Endometrial microvascular endothelial cells (primary cell): Measurements from ENCODE around the gene SPTBN5. TPM values are rescaled to one million over a fixed set of nuclear protein-coding genes. Genes with fewer than 3 reads are reported as not detected.

Source experiments
- in situ Hi-C: cut with HindIII; loops from 2 replicates; pipeline ENCODE4 v1.10.0; 2017; ENCODE audit warnings: low sequenced_read_pairs, low pct_unique_long_range_greater_than_20kb; ENCODE audit errors: inconsistent ontology term
- total RNA-seq: library from RNA; depleted of rRNA; stranded (reverse); fragments of >200 nt; gene quantifications from one replicate; pipeline ENCODE4 v1.2.3, GENCODE V29; 2015; ENCODE audit errors: inconsistent ontology term

Gene SPTBN5
- total RNA-seq, 1 donor from 2014 or later: 3.1 TPM

DNA sequence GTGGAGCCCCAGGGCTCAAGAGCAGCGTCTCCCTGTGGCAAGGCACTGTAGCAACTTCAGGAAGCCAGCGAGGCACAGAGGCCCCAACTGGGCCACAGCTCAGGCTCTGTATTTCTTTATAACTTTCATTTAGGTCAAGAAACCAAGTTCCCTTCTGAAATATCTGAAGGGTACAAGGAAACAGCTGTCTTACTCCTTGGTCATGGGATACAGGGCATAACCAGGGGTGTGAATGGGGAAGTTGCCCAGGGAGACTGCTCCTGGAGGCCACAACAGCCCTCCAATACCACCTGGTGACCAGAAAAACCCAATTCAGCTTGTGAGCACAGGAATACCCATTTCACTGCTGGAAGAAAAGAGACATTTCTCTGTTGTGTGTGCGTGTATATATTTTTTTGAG is 13.3 kb upstream of the SPTBN5 start:
- in situ Hi-C loops: no loop called here

DNA sequence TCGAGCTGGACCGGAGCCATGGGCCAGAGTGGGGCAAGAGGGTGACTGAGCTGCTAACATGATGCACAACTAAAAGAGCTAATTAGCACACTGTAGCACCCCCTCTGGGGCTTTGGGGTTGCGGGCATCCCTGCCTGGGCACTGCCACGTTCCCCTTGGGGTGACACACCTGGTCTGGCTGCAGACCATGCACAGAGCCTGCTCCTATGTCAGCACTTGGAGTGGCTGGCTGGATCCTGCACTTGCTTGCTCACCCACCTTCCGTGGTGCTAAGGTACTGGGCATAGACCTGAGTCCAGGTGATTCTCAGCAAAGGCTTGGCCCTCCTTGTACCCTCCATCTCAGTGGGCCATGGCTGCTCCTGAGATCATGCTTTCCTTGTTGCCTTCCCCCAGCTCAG is 12.8 kb upstream of the SPTBN5 start:
- in situ Hi-C loops: no loop called here

DNA sequence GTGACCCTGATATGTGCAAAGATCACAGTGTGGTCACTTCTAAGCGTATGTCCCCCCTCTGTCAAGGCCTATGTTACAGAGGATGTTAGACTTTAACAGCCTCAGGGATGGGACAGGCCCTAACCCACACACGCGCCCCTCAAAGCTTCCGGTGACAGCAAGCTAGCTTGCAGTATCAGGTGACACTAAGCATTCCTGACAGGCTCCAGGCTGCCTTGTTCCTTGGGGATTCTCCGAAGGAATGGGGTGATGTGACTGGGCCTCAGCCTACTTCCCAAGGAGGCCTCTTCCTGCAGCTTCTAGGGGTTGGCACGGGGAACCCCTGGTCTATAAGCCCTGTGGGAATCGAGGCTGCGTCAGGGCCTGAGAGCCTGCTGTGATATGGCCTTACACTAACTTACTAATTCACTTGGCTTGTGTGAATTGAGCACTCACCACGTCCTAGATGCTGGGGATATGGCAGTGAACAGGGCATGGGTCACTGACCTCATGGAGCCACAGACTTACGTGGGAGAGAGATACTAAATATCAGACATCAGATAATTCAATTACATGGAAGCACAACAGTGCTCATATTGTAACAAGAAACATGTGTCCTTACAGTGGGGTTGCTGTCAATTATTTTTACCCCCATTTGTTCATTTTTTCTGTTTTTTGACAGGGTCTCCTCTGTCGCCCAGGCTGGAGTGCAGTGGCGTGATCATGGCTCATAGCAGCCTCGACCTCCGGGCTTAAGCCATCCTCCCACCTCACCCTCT is 11.4 kb upstream of the SPTBN5 start:
- in situ Hi-C loops: no loop called here

DNA sequence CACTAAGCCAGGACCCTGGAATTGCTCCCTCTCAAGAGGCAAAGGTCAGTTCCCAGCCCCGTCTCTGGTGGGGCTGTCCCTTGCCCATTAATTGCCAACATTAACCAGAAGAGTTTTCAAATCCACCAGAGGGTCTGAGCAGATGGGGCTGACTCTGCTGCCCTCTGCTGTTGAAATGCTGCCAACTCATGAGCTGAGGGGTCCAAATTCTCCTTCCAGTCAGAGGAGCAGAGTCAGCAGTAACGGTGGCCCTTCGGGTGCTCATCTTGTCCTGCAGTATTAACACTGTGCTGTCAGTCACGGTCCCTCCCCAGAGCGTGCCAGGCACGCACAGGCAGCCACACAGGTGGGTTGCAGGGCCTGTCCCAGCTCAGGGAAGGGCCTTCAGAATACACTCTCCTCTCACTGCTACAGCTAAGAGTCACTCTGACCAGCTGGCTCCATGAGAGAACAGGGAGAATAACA is 10.7 kb upstream of the SPTBN5 start:
- in situ Hi-C loops: no loop called here

DNA sequence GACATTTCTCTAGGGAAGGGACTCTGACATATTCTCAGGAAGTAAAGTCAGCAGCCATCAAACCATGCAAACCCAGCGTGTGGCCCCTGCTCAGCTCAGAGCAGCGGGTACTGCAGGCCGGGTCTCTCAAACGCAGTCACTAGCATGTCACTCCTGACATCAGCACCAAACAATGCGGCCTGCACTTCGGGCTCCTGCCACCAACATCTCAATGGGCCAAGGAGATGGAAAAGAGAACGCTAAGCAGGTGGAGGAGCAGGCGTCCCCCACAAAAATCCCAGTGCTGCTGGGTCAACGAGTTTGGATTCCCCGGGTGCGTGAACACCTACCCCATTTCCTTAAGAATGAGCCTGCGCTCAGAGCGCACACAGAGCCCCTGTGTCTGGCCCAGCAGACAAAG is 9.9 kb upstream of the SPTBN5 start:
- in situ Hi-C loops: no loop called here

DNA sequence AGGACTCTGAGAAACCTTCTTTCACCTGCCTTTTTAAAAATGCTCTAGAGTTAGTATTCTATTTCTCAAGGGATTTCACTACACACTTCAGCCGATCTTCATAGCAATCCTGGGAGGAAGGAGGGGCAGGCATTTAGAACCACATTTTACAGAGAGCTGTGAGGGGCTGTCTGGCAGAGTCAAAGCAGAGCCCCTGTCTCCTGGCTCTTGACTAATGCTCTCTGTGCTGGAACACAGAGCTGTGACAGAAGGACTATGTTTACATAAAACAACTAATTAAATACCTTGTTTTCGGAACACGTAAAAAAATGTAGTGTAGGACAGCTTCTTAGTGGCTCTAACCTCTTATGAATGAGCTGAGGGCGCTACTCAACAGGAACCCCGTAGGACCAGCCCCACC is 7.6 kb upstream of the SPTBN5 start:
- in situ Hi-C loops: no loop called here

DNA sequence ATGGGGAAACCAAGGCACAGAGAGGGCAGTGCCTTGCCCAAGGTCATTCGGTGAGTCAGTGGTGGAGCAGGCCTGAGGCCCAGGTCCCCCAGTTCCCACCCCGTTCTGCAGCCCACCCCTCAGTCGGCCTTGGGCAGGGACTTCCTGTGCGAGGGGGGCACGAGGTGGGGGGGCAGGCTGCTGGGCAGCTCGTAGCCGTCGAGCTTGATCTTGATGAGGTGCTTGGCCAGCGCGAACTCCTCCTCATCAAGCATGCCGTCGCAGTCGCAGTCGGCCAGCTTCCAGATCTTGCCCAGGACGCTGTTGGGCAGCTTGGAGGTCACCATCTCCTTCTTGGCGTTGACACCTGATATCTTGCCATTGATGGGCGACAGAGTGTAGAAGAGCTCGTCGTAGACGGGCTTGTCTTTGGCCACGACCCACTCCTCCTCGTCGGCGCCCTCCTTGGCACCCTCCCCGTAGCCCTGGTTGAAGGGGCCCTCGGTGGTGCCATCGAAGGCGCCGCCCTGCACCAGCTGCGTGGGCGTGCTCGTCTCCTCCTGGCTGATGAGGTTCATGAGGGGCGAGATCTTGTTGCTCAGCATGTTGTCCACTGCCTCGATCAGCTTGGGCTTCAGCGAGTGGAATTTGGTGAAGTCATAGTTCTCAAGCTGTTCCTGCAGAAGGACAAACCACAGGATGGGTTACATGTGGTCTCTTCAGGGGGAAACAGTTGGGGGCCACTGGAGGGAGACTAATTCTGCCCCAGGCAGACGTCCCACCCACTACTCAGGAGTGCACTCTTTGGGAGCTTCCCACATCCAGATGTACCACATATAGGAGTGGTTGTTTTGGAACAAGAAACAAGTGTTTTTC is 6.9 kb upstream of the SPTBN5 start:
- in situ Hi-C loops: no loop called here

DNA sequence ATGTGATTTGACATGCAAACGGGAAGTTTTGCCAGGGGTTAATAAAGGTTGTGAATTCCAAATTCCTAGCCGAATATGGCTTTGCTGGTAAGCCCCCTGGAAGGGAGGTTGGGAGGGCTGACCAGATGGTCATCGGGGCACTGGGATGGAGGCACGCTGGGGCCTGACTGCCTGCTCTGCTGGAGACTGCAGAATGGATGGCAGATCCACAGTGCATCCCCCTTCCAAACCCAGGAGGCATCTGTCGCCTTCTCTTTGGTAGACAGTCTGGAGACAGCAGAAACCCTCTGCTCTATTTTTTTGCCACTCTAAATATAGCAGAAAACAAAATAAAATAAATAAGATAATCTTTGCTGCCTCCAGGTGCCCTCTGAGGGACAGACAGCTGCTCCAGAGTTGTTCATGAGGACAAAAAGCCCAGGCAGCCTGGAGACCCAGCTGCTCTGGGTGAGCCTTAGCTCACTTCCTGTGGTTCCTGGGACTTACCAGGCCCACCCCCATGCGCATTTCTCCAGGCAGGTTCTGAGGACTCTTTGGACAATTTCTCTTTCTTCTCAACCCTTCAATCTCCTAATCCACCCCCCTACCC is 6.1 kb upstream of the SPTBN5 start:
- in situ Hi-C loops: no loop called here

DNA sequence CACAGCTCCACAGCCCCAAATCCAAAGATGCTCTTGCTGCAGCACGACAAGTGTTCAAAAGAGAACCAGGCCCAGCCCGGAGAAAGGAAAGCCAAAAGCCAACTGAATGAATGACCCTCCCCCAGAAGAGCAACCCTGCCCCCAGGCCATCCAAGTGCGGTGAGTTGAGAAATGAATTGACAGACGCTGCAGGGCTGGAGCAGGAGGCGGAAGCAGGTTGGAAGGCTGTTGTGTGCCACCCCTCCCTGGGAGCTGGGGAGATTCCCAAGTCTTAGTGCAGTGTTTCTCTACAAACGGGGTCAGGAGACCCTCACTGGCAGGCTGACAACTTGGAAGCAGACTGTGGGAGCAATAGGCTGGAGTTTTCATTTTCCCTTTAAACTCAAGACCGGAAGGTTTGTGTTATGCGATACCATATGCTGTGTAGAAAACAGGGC is 3.5 kb upstream of the SPTBN5 start:
- in situ Hi-C loops: no loop called here

DNA sequence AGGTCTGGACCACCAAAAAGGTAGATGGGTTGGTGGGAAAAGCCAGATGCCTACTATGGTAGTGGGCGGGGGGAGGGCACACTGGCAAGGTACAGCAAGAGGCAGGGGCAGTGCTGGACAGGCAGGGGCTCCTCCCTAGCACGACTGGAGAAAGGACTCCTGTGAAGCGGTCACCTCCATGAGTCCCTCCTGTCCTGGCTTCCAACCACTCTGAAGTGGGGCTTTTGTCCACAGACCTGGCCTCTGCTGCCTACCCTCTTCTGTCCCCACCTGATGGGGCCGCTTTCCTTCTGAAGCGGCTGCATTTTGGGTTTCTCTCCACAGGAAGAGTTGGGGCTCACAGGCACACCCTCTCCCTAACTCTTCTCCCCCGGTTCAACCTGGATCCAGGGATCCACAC is 2.7 kb upstream of the SPTBN5 start:
- in situ Hi-C loops: no loop called here

DNA sequence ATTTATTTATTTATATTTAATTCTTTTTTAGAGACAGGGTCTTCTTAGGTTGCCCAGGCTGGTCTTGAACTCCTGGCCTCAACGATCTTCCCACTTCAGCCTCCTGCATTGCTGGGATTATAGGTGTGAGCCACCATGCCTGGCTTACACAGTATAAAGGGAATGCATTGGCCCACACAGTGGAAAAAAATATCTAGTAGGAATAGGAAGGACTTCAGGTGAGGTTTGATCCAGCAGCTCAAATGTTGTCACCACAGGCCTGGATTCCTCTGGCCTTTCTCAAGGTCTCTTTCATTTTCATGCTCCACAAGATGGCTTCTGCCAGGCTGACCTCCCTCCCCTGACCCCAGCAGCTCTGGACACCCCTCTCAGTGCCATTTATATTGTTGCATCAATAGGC is 2.1 kb upstream of the SPTBN5 start:
- in situ Hi-C loops: no loop called here

DNA sequence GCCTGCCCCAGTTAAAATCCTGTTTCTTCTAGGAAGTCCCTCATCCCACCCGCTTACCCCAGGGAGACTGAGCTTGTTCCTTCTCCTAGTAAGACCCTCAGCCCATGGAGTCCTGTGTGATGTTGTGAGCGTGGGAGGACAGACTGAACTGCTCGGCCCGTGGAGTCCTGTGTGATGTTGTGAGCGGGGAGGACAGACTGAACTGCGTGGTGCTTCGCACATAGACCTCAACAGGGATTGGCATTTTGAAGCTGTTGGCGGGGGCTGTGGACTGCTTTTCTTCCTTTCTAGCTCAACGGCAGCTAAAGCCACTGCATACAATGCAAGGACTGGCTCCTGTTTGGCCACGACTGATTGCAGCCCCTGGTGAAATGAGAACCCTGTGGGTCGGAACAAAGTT is 1.6 kb upstream of the SPTBN5 start:
- in situ Hi-C loops: no loop called here

DNA sequence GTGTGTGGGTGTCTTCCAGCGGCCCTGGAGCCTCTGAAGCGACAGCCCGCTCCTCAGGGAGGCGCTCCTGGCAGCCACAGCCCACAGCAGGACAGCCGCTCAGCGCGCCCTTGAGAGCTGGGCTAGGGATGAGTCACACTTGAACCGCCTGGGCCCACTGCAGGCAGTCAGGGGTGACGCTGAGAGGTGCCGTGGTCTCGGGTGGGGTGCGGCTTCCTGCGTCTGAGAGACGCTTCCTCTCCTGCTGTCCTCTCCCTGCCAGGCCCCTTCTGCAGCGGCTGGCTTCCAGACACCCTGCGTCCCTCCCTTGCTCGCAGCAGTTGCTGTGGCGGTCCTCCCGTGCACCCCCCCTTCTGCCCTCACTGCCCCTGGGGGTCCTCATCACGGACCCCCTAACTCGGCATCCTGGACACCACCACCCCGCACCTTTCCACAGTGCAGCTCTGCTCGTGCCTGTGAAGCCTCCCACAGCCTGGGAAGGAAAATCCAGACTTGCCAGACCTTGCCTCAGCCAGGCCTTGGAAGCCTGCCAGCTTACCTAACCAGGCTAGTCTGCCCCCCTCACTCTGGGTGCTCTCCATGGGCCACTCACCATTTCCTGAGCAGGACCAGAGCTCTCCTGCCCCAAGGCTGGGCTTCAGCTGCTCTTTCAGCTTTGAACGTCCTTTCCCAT is 1.1 kb upstream of the SPTBN5 start:
- in situ Hi-C loops: no loop called here

DNA sequence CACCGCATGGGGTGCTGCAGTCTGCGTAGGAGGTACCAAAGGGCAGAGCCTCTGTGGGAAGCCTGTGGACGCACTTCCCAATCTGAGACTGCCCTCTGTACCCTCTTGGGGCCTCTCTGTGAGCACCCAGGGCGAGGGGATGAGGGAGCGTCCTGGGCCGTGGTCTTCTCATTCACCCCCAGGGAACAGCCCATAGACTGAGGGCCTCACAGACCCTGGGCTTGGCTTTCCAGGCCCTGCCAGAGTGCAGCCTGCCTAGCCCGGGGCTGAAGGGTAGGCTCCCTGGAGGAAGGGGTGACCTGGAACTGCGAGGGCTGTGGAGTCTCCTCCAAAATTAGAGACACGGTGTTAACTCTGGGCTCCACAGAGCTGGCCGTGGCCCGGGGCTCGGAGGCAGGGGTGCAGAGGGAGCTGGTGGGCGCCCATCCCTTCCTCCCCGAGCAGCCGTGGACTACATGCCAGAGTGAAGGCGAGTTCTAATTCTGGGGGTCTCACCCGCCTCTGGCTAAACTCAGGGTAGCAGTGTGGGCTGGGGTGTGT is 468 bp upstream of the SPTBN5 start:
- in situ Hi-C loops: no loop called here

DNA sequence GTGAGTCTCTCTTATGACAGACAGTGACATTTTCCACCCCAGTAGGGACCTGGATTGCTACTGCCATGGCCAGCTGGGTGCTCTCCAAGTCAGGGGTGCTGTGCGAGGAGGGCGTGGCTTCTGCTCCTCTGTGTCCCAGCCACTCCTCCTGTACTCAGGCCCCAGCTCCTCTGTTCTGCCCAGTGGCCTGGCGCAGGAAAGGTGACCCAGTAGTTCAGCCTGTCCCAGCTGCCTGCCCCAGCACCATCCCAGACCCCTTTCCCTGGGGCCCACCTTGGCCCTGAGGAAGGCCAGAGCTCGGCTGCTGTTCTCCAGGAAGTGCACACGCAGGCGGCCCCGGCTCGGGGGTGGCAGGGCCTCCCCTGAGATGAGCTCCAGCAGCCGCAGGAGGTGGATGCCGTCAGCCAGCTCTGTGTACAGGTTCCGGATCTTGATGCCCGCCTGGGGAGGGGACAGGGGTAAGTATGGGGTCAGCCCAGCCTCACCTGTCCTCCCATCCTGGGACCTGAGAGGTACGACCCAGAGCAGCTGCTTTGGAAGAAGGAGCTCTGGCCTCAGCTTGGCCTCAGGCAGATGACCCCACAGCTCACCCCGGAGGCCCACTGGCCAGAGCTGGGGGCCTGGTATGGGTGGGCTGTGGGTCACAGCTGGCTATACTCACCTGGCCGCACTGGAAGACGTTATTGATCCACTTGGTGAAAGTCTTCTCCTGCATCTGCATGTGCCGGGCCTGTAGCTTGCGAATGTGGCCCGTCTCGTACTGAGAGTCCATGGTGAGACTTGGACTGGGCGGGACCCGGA is 1.0 kb downstream of the SPTBN5 start:
- in situ Hi-C loops: no loop called here

DNA sequence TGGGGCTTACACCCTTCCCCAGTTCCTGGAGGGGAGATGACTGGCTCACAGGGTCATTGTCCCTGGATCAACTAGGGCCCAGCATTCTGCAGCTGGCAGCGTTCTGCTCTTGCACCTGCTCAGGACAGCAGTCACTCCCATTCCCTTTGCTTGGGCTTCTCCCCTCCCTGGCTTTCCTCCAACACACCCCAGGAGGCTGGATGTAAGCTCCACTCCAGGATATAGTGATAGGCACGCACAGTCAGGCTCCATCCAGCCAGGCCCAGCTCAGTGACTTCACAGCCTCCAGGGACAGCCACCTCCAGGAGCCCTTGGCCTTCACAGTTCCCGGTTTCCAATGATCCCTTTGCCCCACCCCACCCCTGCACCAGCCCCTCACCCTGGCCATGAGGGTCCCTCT is 1.9 kb downstream of the SPTBN5 start:
- in situ Hi-C loops: no loop called here

DNA sequence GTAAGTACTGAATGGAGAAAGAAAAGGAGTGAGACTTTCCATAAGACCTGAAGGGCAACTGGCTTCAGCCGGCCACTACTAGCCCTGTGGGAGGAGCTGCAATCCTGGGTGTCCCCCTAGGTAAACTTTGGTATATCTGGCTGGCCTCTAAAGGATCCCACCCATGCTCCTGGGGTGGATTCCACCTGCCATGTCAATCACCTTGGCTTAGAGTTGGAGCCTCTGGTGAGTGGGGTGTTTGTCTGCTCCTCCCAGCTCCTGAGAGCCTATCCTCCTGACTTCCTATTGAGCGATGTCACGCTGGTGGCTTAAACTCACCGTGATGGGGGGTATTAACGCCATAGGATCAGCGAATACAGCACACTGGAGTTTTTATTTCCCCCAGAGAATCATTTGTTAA is 2.6 kb downstream of the SPTBN5 start:
- in situ Hi-C loops: no loop called here

DNA sequence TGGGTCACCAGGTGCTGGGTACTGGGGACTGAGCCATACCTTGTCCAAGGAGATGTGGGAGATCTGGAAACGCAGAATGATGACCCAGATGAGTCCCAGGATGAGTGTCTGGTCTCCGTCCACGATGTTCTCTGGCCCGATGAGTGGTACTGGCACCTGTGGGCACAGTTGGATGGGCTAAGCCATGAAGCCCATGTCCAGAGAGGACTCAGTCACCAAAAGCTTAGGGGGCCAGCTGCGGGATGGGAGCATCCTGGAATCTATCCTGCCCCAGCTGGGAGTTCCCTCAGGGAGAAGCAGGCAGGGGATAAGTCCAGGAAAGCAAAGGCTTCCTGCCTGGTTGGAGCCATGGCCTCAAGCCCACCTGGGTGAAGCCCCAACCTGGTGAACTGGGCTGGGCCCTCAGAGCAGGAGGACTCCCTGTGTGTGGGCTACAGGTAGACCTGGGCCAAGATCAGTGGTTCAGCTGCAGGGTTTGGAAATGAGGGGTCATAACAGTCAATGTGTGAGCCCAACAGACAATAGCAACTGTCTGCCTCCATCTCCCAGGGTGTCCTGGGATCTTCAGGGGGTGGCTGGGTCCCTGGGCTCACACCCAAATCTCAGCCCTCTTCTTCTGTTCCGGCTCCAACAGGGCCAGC is 3.7 kb downstream of the SPTBN5 start:
- in situ Hi-C loops: no loop called here
